Measurements from ENCODE around the gene CDK11A.
"Not testable (repeated sequence)": the region's sequence is repeated elsewhere in the genome, so short reads cannot be mapped to it uniquely, and the experiment has no call there.

DNA sequence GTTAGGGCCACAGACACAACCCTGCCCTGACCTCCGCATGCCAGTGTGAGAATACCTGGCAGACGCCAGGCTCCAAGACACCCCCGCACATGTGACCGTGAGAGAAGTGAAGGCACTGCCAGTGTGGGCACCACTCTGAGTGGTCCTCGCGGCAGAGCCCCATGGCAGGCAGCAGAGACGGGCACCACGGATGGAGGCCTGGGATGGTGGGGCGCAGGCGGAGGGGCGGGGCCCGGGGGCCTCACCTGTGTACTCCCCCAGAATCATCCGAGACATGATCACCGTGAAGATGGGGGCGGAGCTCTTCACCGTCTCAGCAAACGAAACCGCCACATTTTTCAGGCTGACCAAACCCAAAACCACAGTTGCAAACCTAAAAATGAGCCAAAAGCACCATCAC, 48.9 kb downstream of the CDK11A start:
- TF ChIP-seq POLR2A (IDR thresholded peaks at IDR 0.05) = not testable (repeated sequence)
- TF ChIP-seq, protein P1, sequence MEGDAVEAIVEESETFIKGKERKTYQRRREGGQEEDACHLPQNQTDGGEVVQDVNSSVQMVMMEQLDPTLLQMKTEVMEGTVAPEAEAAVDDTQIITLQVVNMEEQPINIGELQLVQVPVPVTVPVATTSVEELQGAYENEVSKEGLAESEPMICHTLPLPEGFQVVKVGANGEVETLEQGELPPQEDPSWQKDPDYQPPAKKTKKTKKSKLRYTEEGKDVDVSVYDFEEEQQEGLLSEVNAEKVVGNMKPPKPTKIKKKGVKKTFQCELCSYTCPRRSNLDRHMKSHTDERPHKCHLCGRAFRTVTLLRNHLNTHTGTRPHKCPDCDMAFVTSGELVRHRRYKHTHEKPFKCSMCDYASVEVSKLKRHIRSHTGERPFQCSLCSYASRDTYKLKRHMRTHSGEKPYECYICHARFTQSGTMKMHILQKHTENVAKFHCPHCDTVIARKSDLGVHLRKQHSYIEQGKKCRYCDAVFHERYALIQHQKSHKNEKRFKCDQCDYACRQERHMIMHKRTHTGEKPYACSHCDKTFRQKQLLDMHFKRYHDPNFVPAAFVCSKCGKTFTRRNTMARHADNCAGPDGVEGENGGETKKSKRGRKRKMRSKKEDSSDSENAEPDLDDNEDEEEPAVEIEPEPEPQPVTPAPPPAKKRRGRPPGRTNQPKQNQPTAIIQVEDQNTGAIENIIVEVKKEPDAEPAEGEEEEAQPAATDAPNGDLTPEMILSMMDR (IDR thresholded peaks at IDR 0.05) = not testable (repeated sequence)

All from tibial nerve (tissue), 3 donors.